CD4-positive, CD25-positive, alpha-beta regulatory T cell (primary cell): Measurements from ENCODE around the gene RASGEF1C. TPM values are rescaled to one million over a fixed set of nuclear protein-coding genes. Genes with fewer than 3 reads are reported as not detected.

Experiments
- ATAC-seq, 2 donors: fragments of 150-1000 bp; cut with Tn5 transposase; one replicate each; pipeline ENCODE4 v1.10.0; 2021; ENCODE audit warnings: low read depth in 2 of 2, moderate number of reproducible peaks in 2 of 2, moderate library complexity in 1 of 2
- DNase-seq, 3 donors: peaks; one replicate each; pipeline versions ENCODE4 v3.0.0 to v3.0.0-alpha.2; 2012 to 2022; ENCODE audit warnings: mixed read lengths in 1 of 3
- H3K27ac ChIP-seq: one replicate; pipeline ENCODE4 v1.7.0; 2013; ENCODE audit warnings: mild to moderate bottlenecking, low read length; ENCODE audit not compliant: insufficient read depth, poor library complexity, severe bottlenecking
- H3K27me3 ChIP-seq: one replicate; pipeline ENCODE4 v1.7.0; 2013; ENCODE audit warnings: low read length; ENCODE audit not compliant: control insufficient read depth, insufficient read depth
- H3K36me3 ChIP-seq: one replicate; pipeline ENCODE4 v1.7.0; 2013; ENCODE audit warnings: mild to moderate bottlenecking, low read length, moderate library complexity; ENCODE audit not compliant: control insufficient read depth, insufficient read depth
- H3K4me1 ChIP-seq: 2 replicates; pipeline ENCODE4 v1.7.0; 2013; ENCODE audit warnings: mild to moderate bottlenecking, low read length; ENCODE audit not compliant: insufficient read depth, control insufficient read depth, poor library complexity, severe bottlenecking
- H3K4me3 ChIP-seq: one replicate; pipeline ENCODE4 v1.7.0; 2013; ENCODE audit warnings: low read depth, mild to moderate bottlenecking, low read length, moderate library complexity
- H3K9me3 ChIP-seq, 2 experiments: 1 replicate in 1 of 2; 2 replicates in 1 of 2; pipeline ENCODE4 v1.7.0; 2013; ENCODE audit warnings: low read length in 2 of 2, mild to moderate bottlenecking in 1 of 2, moderate library complexity in 1 of 2; ENCODE audit not compliant: control insufficient read depth in 2 of 2
- H3K27ac Mint-ChIP-seq, 3 donors: one replicate each; pipeline ENCODE4 v1.8.0; 2020 to 2022; ENCODE audit warnings: mild to moderate bottlenecking in 3 of 3, mixed read lengths in 3 of 3, moderate library complexity in 2 of 3
- H3K27me3 Mint-ChIP-seq: one replicate; pipeline ENCODE4 v1.8.0; 2022; ENCODE audit warnings: mild to moderate bottlenecking, mixed read lengths
- H3K36me3 Mint-ChIP-seq: one replicate; pipeline ENCODE4 v1.8.0; 2020; ENCODE audit warnings: mixed read lengths
- H3K4me1 Mint-ChIP-seq, 4 donors: one replicate each; pipeline ENCODE4 v1.8.0; 2020 to 2022; ENCODE audit warnings: mixed read lengths in 4 of 4, mild to moderate bottlenecking in 1 of 4
- H3K4me3 Mint-ChIP-seq, 4 donors: one replicate each; pipeline ENCODE4 v1.8.0; 2020 to 2022; ENCODE audit warnings: mild to moderate bottlenecking in 4 of 4, mixed read lengths in 4 of 4, moderate library complexity in 3 of 4
- H3K9me3 Mint-ChIP-seq, 7 donors: one replicate each; pipeline ENCODE4 v1.8.0; 2020 to 2022; ENCODE audit warnings: mixed read lengths in 7 of 7, mild to moderate bottlenecking in 3 of 7, moderate library complexity in 2 of 7
- polyA plus RNA-seq, 4 donors: library from polyadenylated mRNA; unstranded; fragments of 300-500 nt; fragmentation: Illumina TruSeq; gene quantifications; one replicate each; pipeline ENCODE4 v1.2.3, GENCODE V29; 2021
- total RNA-seq: library from RNA; stranded (reverse); gene quantifications from one replicate; pipeline ENCODE4 v1.2.3, GENCODE V29; 2022

Gene RASGEF1C
- total and polyA plus RNA-seq, 5 donors from 2014 or later = not detected

DNA sequence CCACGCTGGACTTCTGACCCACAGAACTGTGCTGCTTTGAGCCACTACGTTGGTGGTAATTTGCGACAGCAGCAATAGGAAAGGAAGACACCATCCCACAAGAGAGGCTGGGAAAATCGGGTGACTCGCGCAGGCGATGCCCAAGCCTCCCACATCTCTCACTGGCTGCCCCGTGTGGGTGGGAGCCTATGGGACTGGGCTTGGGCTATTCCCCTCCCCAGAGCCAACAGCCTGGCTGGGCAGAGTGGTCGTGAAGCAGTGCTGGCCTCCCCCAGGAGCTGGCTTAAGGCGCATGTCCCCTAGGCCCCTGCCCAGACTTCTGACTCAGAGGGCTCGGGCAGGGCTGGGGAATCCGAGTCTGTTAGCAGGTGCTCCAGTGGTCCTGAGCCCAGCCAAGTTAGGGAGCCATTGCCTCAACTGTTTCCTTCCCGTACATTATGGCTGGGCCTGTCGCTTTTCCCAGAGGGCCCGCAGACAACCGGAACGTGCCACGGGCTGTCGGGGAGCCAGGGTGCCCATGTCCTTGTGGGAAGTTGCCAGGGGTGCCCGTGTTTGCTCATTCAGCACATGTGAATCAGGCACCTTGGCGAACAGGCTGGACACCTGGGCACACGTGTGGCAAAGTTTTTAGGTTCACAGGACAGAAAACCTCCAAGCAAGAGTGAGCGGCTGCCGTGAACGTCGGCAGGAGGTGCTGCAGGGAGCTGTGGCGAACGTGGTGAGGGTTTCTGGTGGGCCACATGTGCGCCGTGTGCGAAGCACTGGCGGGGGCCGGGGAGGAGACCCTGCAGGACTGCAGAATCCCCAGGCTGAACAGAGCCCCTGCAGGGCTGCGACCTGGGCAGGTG, 7.0 kb upstream of the RASGEF1C start:
- no peak overlapping the region for H3K27ac ChIP-seq
- no peaks in the 10 kb centered on the region for H3K27me3 ChIP-seq
- no peak for ATAC-seq
- H3K4me1 ChIP-seq = no peaks in the 10 kb centered on the region
- no peak overlapping the region for H3K27ac Mint-ChIP-seq
- H3K4me1 Mint-ChIP-seq = no peaks in the 10 kb centered on the region
- no peaks in the 10 kb centered on the region for H3K36me3 ChIP-seq
- H3K4me3 ChIP-seq = no peak overlapping the region
- H3K9me3 ChIP-seq = peaks cover 18 to 47% of the 10 kb centered on the region in 2 experiments
- H3K9me3 Mint-ChIP-seq = peaks cover 0 to 45% (median 13%) of the 10 kb centered on the region in 7 donors
- H3K36me3 Mint-ChIP-seq = no peaks in the 10 kb centered on the region
- H3K4me3 Mint-ChIP-seq = no peak overlapping the region
- DNase-seq = no peak
- H3K27me3 Mint-ChIP-seq = peaks cover 4% of the 10 kb centered on the region

DNA sequence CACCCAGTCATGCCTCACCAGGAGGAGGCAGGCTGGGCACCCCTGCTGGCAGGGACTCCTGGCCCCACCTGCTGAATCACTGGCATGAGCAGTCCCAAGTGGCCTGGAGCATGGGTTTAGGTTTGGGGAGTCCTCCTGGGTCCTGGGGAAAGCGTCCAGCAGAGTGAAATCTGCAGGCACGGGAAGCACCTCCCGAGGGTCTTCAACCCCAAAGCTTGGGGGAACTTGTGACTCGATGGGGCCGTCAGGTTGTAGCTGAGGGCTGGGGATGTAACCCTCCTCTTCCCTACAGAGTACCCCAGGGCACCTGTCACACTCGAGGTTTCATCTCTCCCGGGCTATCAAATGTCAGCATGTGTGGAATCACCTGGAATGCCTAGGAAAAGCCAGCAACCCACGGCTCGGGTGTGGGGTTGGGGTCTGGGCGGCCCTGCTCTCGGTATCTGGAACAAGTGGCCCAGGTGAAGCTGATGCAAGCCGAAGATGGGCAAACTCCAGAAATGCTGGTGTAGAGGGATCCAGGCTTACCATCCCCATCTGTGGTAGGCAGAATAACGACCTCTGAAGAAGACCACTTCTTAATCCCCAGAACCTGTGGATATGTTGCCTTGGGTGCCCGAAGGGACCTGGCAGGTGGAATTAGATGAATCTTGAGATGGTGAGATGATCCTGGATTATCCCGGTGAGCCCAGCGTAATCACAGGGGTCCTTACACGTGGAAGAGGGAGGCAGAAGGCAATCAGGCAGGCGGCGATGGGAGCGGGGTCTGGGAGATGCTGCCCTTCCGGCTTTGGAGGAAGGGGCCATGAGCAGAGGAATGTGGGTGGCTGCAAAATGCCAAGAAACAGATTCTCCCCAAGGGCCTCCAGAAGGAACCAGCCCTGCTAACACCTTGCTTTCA, 6.1 kb upstream of the RASGEF1C start:
- no peaks in the 10 kb centered on the region for H3K36me3 Mint-ChIP-seq
- Histone ChIP-seq H3K27me3 (no peaks in the 10 kb centered on the region), H3K27ac (no peak overlapping the region), H3K9me3 (peaks cover 14 to 38% of the 10 kb centered on the region in 2 experiments), H3K36me3 (no peaks in the 10 kb centered on the region), H3K4me1 (no peaks in the 10 kb centered on the region), H3K4me3 (no peak overlapping the region)
- H3K4me1 Mint-ChIP-seq = no peaks in the 10 kb centered on the region
- peaks cover 6% of the 10 kb centered on the region for H3K27me3 Mint-ChIP-seq
- H3K4me3 Mint-ChIP-seq = no peak overlapping the region
- peaks cover 0 to 39% (median 8%) of the 10 kb centered on the region in 7 donors for H3K9me3 Mint-ChIP-seq
- no peak for DNase-seq
- ATAC-seq = no peak
- H3K27ac Mint-ChIP-seq = no peak overlapping the region

DNA sequence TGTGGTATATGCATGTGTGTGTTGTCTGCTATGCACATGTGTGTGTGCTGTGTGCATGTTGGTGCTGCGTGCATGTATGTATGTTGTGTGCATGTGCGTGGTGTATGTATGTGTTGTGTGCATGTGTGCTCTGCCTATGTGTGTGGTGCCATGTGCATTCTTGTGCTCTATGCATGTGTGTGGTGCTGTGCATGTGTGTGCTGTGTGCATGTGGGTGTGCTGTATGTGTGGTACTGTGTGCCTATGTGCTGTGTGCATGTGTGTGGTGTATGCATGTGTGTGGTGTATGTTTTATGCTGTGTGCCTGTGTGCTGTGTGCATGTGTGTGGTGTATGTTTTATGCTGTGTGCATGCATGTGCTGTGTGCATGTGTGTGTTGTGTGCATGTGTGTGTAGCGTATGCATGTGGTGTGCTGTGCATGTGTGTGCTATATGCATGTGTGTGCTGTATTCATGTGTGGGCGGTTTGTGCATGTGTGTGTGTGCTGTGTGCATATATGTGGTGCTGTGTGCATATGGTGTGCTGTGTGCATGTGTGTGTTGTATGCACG, 4.7 kb upstream of the RASGEF1C start:
- peaks cover 0 to 3% (median 0%) of the 10 kb centered on the region in 4 donors for H3K4me1 Mint-ChIP-seq
- H3K27me3 ChIP-seq = no peaks in the 10 kb centered on the region
- ATAC-seq (no peak), DNase-seq (no peak)
- no peak overlapping the region for H3K27ac ChIP-seq
- no peaks in the 10 kb centered on the region for H3K4me1 ChIP-seq
- H3K36me3 Mint-ChIP-seq = no peaks in the 10 kb centered on the region
- peaks cover 14% of the 10 kb centered on the region for H3K27me3 Mint-ChIP-seq
- peaks cover 1 to 24% of the 10 kb centered on the region in 2 experiments for H3K9me3 ChIP-seq
- no peaks in the 10 kb centered on the region for H3K36me3 ChIP-seq
- peak overlapping the region in 1 of 3 donors; percentile 15 for H3K27ac Mint-ChIP-seq
- H3K4me3 Mint-ChIP-seq = no peak overlapping the region
- H3K4me3 ChIP-seq = no peak overlapping the region
- H3K9me3 Mint-ChIP-seq = peaks cover 0 to 26% (median 5%) of the 10 kb centered on the region in 7 donors

DNA sequence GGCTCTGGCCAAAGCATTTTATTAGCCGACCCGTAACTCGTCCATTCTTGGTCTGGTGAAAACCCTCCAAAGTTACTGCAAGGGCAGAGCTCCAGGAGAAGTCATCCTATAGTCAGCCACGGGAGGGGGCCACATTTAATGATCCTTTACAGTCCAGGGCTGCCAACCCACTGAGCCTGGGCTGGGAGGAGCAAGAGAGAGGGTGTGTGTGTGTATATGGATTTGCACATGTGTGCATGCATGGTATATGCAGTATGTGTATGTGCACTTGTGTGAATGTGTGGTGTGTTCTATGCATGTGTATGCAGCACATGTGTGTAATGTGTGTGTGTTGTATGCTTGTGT, 4.2 kb upstream of the RASGEF1C start:
- Mint-ChIP-seq H3K36me3 (no peaks in the 10 kb centered on the region), H3K4me1 (peaks cover 0 to 6% (median 1%) of the 10 kb centered on the region in 4 donors), H3K4me3 (no peak overlapping the region), H3K9me3 (peaks cover 0 to 21% (median 3%) of the 10 kb centered on the region in 7 donors), H3K27ac (no peak overlapping the region), H3K27me3 (peaks cover 18% of the 10 kb centered on the region)
- Histone ChIP-seq H3K9me3 (peaks cover 0 to 20% of the 10 kb centered on the region in 2 experiments), H3K4me1 (no peaks in the 10 kb centered on the region), H3K27me3 (no peaks in the 10 kb centered on the region), H3K27ac (no peak overlapping the region), H3K4me3 (no peak overlapping the region), H3K36me3 (no peaks in the 10 kb centered on the region)
- no peak for ATAC-seq
- DNase-seq = no peak

GRCh38 chr5:180212363-180213255, 3.6 kb upstream of the RASGEF1C start:
- Mint-ChIP-seq H3K27me3 (peaks cover 24% of the 10 kb centered on the region), H3K27ac (no peak overlapping the region), H3K4me3 (no peak overlapping the region), H3K9me3 (peaks cover 0 to 16% (median 3%) of the 10 kb centered on the region in 7 donors), H3K4me1 (peaks cover 0 to 9% (median 3%) of the 10 kb centered on the region in 4 donors), H3K36me3 (no peaks in the 10 kb centered on the region)
- Histone ChIP-seq H3K36me3 (no peaks in the 10 kb centered on the region), H3K27me3 (no peaks in the 10 kb centered on the region), H3K4me1 (no peaks in the 10 kb centered on the region), H3K9me3 (peaks cover 0 to 20% of the 10 kb centered on the region in 2 experiments), H3K27ac (no peak overlapping the region), H3K4me3 (no peak overlapping the region)
- no peak for DNase-seq
- ATAC-seq = no peak

DNA sequence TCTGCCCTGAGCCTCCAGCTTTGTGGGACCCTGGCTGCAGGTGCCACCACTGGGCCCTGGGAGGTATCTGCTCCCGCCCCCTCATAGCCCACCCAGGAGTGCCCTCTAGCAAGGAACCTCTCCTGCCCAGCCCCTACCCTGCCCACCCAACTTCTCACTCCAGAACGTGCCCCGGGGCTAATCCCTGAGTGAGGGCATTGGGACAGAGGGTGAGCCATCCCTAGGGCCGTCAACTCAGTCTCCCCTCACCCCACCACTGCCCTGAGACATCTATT, 2.7 kb upstream of the RASGEF1C start:
- ATAC-seq = no peak

More for the DNA sequence above, 2.7 kb upstream of the RASGEF1C start:
- Mint-ChIP-seq H3K27ac (no peak overlapping the region), H3K4me1 (peaks cover 0 to 9% (median 3%) of the 10 kb centered on the region in 4 donors), H3K36me3 (no peaks in the 10 kb centered on the region), H3K27me3 (peaks cover 31% of the 10 kb centered on the region), H3K9me3 (peaks cover 0 to 11% (median 3%) of the 10 kb centered on the region in 7 donors), H3K4me3 (no peak overlapping the region)
- DNase-seq = no peak
- no peak overlapping the region for H3K27ac ChIP-seq
- no peak overlapping the region for H3K4me3 ChIP-seq
- peaks cover 0 to 17% of the 10 kb centered on the region in 2 experiments for H3K9me3 ChIP-seq
- no peaks in the 10 kb centered on the region for H3K36me3 ChIP-seq
- H3K27me3 ChIP-seq = no peaks in the 10 kb centered on the region
- H3K4me1 ChIP-seq = no peaks in the 10 kb centered on the region
